ENCODE data around the gene LRRFIP1.

GRCh38 chr2:237593036-237593435 lies 34.4 kb upstream of the LRRFIP1 start:
- no peak for TF ChIP-seq SUZ12 (IDR thresholded peaks at IDR 0.05; ENCODE audit: unreplicated experiment)
- no peak for TF ChIP-seq CTCF (IDR thresholded peaks at IDR 0.05 in 2 of 3, conservative IDR thresholded peaks at IDR 0.05 in 1 of 3; ENCODE audit: control insufficient read depth in 2 of 3, extremely low read depth in 1 of 3, insufficient read depth in 1 of 3, low read depth in 3 of 3, low read length in 3 of 3)
- TF ChIP-seq SUPT20H (IDR thresholded peaks at IDR 0.05; ENCODE audit: borderline replicate concordance, control insufficient read depth, low read depth, low read length): no peak

All from GM12878 (cell line).